Effector CD4-positive, alpha-beta T cell (primary cell): ENCODE measurements around the gene GALK2.
A peak's percentile ranks its signal among the peaks of the same experiment; 100 is the strongest.

ENCODE experiments used
- DNase-seq: peaks from one replicate; pipeline ENCODE4 v3.0.0-alpha.2; 2020
- total RNA-seq: gene quantifications from one replicate; lab custom pipeline; 2026; lab: John Stamatoyannopoulos, UW

The GALK2 gene
- total RNA-seq: 27.6 reads per million, percentile 54 among the genes with 10 or more reads in this experiment

- peak; percentile 83 for DNase-seq
These were observed at the start of gene GALK2 for GRCh38 chr15:49169880-49170597. Gene GALK2 (plus strand): TSS chr15:49170247. CDS start chr15:49170323, 76 bp downstream.

- DNase-seq: no peak
These were observed 49.2 kb upstream of the GALK2 start for GRCh38 chr15:49120832-49121231.

- no peak for DNase-seq
These were observed 48.1 kb upstream of the GALK2 start for GRCh38 chr15:49121901-49122300.

GRCh38 chr15:49122541-49123062 lies 47.4 kb upstream of the GALK2 start:
- no peak for DNase-seq

- DNase-seq: no peak
These were observed 45.7 kb upstream of the GALK2 start for GRCh38 chr15:49124371-49124770.

GRCh38 chr15:49131403-49131802 lies 38.6 kb upstream of the GALK2 start:
- DNase-seq: no peak

GRCh38 chr15:49134683-49135341 lies 35.2 kb upstream of the GALK2 start:
- DNase-seq: no peak

- no peak for DNase-seq
These were observed 34.6 kb upstream of the GALK2 start for GRCh38 chr15:49135342-49135857.

GRCh38 chr15:49135911-49136310 lies 34.1 kb upstream of the GALK2 start:
- no peak for DNase-seq

- DNase-seq: no peak
These were observed 32.2 kb upstream of the GALK2 start for GRCh38 chr15:49137861-49138260.

- peak; percentile 21 for DNase-seq
These were observed 24.1 kb upstream of the GALK2 start for GRCh38 chr15:49145651-49146609.

GRCh38 chr15:49148298-49148697 lies 21.7 kb upstream of the GALK2 start:
- no peak for DNase-seq

- DNase-seq: no peak
These were observed 21.3 kb upstream of the GALK2 start for GRCh38 chr15:49148727-49149126.

GRCh38 chr15:49151831-49152230 lies 18.2 kb upstream of the GALK2 start:
- DNase-seq: no peak

- no peak for DNase-seq
These were observed 17.3 kb upstream of the GALK2 start for GRCh38 chr15:49152552-49153312.

GRCh38 chr15:49154359-49154758 lies 15.7 kb upstream of the GALK2 start:
- no peak for DNase-seq

- no peak for DNase-seq
These were observed 15.3 kb upstream of the GALK2 start for GRCh38 chr15:49154799-49155109.

- peak; percentile 92 for DNase-seq
These were observed 14.8 kb upstream of the GALK2 start, which contains the start of gene COPS2 for GRCh38 chr15:49155110-49155833. Gene COPS2 (minus strand): TSS chr15:49155599. CDS start chr15:49155578, 21 bp downstream.

GRCh38 chr15:49155834-49156627 lies 14.0 kb upstream of the GALK2 start:
- no peak for DNase-seq

GRCh38 chr15:49163678-49164077 lies 6.4 kb upstream of the GALK2 start:
- no peak for DNase-seq
